Kidney tubule cell (primary cell): ENCODE results near the gene MYZAP.

Experiments used
- DNase-seq: peaks from one replicate; pipeline ENCODE4 v3.0.0-alpha.2; 2018; ENCODE audit warnings: low spot score

MYZAP gene

DNA sequence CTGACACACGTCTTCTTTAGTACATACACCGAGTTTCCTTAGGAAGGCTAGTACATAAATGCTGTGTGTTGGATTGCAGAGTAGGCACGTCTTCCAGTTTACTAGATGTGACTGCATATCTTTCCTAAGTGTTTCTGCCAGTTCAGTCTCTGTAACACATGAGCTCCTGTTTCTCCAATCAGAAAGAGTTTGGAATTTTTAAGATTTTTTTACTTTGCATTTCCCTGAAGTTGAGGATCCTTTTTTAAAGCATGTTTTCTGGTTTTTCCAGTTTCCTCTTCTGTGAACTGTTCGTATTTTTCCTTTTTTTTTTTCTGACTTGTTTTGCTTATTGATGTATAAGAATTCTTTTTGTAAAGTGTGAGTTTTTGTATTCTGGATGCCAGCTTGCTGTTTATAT lies 107.3 kb downstream of the MYZAP start:
- DNase-seq: no peak

DNA sequence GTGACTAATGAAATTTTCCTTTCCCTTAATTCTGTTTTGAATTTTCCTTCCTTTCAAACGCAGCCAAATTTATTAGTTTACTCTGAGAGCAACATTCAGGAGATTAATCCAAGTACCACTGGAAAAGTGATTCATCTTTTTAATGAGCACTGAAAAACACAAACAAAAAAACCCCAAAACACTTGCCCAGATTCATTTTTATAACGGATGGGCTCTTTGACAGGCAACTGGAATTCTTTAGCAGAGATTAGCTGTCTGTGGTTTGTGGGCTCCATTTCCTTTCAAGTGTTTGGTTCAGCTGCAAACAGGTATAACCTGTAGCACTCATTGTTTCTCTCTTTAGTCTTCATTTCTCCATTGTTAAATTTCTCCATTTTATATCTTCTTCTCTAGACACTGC lies 111.7 kb downstream of the MYZAP start:
- DNase-seq: no peak

DNA sequence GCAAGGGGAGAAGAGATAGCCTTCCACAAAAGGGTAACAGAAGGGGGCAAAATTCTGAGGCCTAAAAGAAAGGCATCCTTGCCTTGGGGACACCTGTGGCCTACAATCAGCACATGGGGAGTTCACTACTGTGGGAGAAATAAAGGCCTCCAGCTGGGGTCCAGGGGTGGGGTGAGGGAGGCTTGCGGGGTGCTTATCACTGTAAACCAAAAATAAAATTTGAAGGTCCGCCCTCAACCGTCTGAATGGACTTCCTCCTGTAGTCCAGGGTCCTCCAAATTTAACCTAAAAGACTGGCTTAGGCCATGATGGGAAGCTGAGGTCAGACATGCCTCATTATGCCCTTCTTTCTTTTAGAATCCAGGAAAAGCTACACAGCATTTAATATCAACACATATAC lies 112.7 kb downstream of the MYZAP start:
- DNase-seq: no peak

DNA sequence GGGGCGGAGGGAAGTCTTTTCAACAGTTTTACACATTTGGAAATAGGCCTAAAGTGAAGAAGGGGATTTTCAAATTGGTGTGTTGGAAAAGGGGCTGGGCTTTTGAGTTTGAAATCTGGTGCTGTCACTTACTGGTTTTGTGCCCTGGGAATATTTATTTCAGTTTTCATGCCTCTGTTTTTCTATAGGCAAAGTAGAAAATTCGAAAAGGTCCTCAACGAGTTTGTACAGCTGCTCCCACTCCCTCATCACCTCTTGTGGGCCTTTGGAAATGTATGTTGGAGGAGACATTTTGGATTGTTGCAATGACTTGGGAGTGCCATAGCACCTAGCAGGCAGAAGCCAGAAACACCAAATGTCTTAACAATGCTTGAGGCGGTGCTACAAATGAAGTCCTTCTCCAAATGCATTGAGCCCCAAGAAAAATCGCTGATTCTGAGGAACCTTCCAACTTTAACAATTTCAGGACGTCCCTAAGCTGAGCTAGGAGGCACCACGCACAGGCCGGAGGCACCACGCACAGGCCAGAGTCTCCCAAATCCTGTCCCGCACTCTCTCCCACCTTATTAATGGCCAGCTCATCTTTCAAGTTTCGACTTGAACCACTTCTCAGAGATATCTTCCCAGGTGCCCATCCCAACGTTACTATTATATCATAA lies 114.2 kb downstream of the MYZAP start:
- DNase-seq: no peak

DNA sequence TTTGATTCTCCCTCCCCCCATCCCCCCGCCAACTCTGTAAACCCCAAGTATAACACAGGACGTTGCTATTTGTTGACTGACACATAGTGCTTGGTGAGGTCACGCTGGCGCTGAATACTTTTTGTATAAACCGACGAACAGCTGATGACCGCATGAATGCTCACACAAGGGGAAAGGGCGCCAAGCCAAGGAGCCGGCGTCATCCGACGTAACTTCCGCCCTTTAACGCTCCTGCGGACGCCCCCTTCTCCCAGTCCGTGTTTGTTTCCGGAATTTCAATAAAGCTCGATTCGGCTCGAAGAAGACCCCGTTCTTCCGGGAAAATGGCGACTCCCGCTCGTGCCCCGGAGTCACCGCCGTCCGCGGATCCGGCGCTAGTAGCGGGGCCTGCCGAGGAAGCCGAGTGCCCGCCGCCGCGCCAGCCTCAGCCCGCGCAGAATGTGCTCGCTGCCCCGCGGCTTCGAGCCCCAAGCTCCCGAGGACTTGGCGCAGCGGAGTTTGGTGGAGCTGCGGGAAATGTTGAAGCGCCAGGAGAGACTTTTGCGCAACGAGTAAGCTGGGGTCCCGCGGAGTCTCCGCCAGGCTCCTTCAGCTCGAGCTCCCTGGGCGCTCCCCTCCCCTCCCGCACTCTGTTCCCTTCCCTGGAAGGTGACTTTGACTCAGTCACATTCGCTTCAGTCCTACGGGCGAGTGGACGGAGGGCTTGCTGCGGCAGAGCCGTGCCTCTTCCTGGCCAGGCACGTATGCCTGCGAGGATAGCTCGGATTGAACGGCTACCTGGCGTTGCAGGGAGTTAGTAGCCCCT lies 114.9 kb downstream of the MYZAP start, which contains the start of gene POLR2M:
Gene POLR2M, plus strand, starts transcription at position 310 of the 805 bp plus-strand sequence. Its CDS starts 129 bp downstream, at position 439.
- DNase-seq: peak; percentile 97

DNA sequence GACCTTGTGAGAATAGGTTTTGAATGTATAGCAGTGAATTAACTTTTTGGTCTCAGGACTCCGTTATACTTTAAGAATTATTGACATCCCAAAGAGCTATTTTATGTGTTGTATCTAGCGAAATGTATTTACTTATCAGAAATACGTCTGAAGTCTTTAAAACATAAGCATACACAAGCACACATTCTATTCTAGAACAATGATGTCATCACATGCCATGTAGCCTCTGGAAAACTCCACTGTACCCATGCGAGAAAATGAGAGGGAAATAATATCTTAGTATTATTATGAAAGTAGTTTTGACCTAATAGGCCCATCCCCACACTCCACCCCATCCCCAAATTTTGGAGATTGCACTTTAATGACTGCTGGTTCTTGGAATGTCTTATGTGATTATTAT lies 116.3 kb downstream of the MYZAP start:
- DNase-seq: peak; percentile 12

DNA sequence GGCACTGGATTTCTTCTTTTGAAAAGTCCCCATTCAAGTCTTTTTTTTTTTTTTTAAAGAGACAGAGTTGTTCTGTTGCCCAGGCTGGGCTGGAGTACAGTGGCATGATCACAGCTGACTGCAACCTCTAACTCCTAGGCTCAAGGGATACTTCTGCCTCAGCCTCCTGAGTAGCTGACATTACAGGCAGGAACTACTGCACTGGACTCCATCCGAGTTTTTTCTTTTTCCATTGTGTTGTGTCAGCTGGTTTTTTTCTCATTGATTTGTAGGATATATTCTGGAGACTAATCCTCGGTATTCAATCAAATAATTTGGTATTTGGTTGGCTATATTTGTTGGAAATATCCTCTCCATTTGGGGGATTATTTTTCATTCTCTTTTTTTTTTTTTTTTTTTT lies 126.6 kb downstream of the MYZAP start:
- DNase-seq: no peak

DNA sequence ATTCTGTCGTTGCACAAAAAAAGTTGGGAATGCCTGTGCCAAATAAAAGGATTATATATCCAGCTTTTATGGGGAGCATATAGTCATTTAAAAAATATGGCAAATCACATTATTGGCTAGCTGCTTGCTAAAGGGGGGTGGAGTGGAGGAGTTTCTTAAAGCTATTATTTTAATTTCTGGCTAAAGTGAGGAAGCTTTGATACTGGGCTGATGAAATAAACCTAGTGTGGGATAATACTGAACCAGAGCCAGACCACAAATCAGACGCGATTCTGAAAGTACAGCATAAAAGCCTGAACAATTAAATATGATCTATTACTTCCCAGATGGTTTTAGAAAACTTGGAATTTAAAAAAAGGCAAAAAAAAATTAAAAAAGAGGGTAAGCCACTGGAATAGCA lies 129.2 kb downstream of the MYZAP start:
- DNase-seq: no peak

DNA sequence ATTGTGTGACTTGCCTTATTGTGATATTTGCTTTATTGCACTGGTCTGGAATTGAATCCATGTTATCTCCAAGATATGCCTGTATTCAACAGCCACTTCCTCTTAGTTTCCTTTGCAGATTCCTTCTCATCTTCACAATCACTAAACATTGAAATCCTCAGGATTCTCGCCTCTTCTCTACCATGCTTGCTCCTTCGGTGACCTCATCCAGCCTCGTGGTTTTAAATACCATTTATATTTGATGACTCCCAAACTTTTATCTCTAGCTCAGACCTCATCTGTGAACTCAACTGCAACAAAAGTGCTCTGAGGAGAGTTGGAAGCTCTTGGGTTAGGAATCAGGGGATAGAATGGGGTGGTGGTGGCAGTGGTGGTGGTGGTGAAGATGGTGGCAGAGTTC lies 134.7 kb downstream of the MYZAP start:
- peak; percentile 68 for DNase-seq

DNA sequence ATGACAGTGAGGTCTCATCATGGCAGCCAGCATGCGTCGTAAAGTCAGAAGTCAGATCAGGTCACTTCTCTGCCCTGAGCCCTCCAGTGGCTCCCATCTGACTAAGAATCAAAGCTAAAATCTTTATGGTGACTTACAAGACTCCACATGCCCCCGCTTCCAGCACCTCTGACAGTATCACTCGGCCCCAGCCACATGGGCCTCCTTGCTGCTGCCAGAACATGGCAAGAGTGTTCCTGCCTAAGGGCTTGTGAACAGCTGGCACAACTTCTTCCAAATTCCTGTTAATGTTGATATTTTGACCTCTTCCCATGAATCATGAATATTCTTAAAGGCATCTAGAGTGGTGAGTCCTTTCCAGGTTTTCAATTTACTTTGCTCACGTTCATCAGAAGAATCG lies 135.3 kb downstream of the MYZAP start:
- no peak for DNase-seq

DNA sequence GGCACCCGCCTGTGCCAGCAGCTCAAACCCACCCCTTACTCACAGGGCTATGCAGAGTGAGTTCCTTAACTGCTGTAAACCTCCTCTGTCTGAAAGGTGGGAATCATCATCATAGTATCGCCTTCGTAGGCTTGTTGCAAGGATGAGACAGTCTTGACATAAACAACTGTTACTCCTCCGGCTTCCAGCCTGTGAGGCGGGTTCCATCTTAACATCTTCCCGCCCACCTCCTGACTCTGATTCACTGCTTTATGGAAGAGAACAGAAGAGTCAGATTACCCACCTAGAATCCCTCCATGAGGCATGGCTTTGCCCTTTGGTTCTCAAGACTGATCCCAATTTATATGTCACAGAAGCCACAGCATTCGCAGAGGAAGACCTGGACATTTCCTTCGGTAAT lies 136.7 kb downstream of the MYZAP start:
- no peak for DNase-seq

DNA sequence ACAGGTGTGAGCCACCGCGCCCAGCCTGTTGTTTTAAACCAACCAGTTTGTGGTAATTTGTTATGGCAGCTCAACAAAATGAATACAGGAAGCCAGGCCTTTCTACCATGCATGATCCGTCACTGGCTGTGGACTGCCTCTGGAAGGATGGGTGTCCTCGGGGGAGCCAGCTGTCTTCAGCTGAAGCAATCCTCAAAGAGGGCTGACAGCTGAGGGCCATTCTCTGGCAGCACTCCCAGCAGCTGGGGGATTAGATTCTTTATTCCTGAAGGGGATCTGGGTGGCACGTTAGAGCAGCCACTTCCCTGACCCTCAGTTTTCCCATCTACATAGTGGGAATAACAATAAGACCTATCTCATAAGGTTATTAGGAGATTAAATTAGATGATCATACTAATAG lies 139.2 kb downstream of the MYZAP start:
- no peak for DNase-seq

DNA sequence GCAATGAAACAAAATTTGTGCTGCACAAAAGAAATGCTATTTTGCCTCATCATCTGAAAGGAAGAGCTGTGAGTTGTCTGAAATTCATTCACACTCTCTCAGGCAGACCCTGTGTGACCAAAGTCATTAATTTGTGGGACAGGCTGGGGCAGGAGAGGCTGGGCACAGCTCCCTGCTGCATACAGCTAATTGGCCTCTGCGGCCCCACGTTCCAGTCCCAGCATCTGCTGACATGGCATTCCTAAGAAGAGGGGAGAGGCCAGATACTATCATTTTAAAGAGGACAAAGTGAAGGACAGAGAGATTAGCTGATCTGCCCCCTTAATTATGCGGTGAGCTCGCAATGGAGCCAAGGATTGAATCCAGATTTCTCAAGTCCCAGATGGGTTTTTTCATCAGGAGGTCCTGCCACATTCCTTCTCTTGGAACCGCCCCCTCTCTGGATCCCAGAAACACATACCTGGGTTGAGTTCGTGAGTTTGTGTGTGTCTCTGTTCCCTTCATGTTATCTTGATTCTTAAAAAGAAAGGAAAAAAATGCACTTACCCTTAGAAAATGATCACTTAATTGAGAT lies 139.9 kb downstream of the MYZAP start:
- no peak for DNase-seq

DNA sequence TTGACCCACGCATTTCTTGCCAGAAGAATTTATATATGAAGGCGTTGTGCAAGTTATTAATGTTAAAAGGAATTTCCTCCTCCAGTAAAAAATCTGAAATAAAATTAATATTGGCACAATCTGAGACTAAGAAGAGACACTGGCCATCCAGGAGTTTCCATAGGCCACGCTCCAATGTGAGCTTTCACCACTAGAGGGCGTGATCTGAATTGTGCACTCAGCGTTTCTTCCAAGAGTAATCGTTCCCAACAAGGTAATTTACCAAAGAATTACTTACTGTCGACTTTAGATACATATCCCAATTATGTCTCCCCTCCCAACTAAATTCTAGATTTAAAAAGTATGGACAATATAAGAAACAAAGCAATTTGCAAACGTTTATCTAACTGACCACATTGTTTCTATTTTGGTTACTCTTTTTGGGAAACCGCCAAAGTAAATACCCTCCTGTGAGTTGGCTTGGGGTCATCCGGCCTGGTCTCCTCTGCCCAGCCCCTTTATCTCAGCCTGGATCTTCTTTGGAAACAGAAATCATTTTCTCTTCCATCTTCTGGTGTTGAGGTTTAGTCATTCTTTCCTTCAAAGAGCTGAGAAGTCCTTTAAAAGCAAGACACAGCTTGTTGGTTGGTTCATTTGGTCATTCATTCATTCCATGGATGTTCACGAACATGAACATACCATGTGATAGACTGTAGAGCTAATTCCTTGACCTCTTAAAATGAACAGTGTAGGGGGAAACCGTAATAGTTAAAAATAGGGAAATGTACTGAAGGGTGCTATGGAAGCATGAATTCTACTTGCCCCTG lies 141.0 kb downstream of the MYZAP start:
- peak; percentile 59 for DNase-seq

DNA sequence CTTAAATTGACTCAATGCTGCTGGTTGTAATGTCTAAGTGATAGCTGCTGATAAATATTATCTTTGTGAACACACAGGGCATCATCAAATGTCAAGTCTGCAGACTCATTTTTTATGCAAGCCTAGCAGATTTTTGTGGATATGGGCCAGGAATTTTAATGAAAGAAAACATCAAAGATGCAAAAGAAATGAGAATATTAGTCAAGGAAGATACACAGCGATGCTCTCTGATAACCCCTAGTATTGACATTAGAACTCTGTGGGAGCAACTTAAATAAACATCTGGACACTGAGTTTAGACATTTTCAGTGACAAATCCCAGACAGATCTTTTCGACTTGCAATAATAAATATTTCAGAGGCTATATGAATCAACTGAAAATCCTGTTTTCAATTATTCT lies 143.2 kb downstream of the MYZAP start:
- DNase-seq: no peak
